DMS114 treated with DMSO at 0.1 percent for 48 hours (cell line): ENCODE results near the gene ASB15.
A peak's percentile ranks its signal among the peaks of the same experiment; 100 is the strongest.
"Not testable (repeated sequence)": the region's sequence is repeated elsewhere in the genome, so short reads cannot be mapped to it uniquely, and the experiment has no call there.

Experiments
- DNase-seq: peaks from one replicate; lab custom pipeline; 2025; ENCODE audit not compliant: unreplicated experiment; lab: John Stamatoyannopoulos, UW

ASB15 gene

GRCh38 chr7:123634011-123634573, 32.5 kb downstream of the ASB15 start:
- DNase-seq, result not testable (repeated sequence)

DNA sequence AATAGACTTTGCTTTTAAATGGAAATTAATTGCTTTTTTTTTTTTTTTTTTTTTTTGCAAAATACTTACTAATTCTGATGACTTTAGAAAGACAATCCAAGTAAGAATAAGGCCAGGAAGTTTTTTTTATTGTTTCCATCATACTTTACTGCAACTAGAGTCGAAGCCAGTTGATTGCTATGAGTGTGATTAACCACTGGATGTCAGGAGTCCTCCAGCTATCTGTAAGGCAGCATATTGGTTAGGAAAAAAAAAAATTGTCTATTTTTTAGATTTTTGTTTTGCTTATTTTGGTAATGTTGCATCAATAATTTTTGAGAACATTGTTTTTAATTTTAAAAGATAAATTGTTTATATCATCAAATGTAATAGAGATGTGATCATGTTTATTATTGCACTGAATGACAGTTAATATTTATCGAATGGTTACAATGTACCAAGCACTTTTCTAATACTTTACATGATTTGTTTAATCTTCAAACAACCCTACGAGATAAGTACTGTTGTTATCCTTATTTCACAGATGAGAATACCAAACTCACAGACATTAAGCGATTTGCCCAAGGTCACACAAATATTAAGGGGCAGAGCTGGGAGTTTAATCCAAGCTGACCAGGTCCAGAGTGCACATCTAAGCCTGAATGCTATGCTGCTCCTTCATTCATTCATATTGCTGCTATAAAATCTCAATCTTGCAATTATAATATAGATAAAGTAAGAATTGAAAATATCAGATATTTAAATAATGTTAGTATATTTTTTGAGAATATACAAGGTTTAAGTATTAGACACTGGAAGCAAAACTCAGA, 34.1 kb downstream of the ASB15 start:
- peak; percentile 45 for DNase-seq

DNA sequence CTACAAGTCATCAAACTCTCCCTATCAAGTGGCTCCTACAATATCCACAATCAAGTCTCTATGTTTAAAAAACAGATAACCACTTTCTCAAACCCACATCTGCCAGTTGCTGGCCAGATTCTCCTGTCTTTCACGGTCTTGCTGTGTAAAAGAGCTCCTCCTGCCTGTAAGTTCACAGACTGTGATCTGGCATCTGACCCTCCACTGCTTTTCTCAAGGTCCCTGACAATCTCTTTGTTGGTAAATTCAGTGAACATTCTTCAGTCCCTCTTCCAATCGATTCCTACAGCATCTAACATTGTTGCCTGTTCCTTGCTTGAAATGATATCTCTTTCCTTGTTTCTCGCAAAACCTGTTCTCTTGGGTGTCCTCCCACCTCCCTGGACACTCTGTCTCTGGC, 35.6 kb downstream of the ASB15 start:
- no peak for DNase-seq

DNA sequence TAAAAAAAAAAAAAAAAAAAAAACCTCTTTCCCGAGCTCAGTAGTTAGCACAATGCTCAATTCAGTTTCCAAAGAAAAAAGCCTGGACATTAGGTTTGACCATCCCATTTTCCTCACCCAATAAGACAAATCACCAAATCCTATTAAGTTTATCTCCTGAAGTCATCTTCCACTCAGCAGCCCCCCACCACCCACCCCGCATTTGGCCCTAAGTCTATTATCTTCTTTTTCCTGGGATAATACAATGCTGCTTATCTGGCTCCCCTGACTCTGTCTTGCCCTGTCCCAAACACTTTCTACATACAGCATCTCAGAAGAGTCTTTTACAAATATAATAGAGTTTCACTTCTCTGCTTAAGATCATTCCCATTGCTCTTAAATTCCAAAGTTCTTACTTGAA, 36.3 kb downstream of the ASB15 start:
- no peak for DNase-seq

GRCh38 chr7:123639631-123640030, 38.0 kb downstream of the ASB15 start:
- no peak for DNase-seq

DNA sequence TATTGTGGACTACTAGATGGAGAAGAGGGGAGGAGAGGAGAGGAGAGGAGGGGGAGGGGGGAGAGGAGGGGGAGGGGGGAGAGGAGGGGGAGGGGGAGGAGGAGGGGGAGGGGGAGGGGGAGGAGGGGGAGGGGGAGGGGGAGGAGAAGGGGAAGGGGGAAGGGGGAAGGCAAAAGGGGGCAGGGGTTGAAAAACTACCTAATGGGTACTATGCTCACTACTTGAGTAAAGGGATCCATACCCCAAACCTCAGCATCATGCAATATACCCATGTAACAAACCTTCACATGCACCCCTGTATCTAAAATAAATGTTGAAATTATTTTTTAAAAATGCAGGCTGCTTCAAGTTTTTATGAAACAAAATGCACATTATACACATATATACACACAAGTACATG, 39.0 kb downstream of the ASB15 start:
- DNase-seq, result no peak

GRCh38 chr7:123641901-123642300, 40.3 kb downstream of the ASB15 start:
- no peak for DNase-seq

GRCh38 chr7:123643495-123644441, 42.1 kb downstream of the ASB15 start:
- no peak for DNase-seq

GRCh38 chr7:123645516-123645915, 43.9 kb downstream of the ASB15 start:
- no peak for DNase-seq

DNA sequence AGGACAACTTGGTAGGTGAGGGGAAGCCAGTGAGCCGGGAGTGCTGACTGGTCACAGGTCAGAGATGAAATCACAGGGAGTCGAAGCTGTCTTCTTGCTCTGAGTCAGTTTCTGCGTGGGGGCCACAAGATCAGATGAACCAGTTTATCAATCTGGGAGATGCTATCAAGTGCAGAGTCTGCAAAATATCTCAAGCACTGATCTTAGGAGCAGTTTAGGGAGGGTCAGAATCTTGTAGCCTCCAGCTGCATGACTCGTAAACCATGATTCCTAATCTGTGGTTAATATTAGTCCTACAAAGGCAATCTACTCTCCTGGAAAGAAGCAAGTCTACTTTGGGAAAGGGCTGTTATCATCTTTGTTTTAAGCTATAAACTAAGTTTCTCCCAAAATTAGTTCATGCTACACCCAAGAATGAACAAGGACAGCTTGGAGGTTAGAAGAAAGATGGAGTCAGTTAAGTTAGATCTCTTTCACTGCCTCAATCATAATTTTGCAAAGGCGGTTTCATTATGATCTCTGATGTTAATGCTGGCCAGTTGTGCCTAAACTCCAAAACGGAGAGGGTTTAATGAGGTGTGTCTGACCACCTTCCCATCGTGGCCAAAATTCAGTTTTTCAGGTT, 45.6 kb downstream of the ASB15 start:
- no peak for DNase-seq

DNA sequence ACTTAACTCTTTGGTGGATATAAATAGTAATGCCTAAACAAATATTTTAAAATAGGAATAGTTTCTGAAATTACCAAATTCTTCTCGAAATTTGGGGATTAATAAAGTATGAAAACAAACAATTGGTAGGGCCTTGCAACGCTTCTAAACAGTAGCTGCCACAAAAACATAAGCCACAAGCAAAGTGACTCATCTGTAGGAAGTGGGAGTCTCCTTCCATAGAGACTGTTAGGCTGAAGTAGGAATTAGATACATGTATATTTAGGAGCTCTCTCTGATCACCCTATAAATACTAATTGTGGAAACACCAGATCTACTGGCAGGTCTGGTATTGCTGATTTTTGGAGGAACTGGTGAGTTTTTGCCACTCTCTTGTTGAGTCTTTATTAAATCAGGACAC, 48.3 kb downstream of the ASB15 start:
- DNase-seq, result no peak

DNA sequence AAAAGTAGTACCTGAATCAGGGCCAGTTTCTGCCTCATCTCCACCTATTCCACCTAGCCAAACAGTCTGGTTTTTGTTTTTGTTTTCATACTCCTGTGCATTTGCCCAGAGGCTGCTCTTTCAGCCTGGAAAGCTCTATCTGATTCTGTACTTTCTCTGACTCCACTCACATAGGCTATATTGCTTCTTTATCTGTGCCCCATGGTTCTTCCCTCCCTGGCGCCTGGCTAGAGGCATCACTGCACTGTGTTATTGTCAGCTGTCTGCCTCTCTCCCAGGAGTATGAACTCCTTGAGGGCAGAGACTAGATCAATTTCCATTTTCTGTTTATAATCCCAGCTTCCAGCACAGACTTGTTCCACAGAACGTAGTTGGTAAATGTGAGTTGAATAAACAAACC, 49.0 kb downstream of the ASB15 start:
- no peak for DNase-seq

DNA sequence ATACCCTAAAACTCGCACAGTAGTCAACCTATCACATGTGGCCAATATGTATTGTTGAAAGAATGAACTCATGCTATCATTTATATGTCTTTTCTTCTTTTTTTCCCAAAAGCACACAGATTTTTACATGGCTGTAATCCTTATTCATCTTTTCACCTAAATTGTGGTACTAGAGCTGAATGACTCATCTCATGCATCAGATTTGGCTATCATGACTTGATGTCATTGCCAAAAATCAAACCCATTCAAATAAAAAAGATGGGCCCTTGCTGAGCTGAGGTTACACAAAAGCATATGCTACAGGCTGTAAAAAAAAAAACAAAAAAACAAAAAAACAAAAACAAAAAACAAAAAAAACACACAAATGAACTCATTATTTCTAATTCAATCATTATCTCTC, 50.8 kb downstream of the ASB15 start:
- DNase-seq, result no peak

GRCh38 chr7:123653162-123653561, 51.5 kb downstream of the ASB15 start:
- no peak for DNase-seq

- no peak for DNase-seq
Observed at GRCh38 chr7:123655614-123656013, 54.0 kb downstream of the ASB15 start, which contains the start of gene LMOD2. Gene LMOD2 (plus strand): TSS chr7:123655866. CDS start chr7:123655964, 98 bp downstream.

DNA sequence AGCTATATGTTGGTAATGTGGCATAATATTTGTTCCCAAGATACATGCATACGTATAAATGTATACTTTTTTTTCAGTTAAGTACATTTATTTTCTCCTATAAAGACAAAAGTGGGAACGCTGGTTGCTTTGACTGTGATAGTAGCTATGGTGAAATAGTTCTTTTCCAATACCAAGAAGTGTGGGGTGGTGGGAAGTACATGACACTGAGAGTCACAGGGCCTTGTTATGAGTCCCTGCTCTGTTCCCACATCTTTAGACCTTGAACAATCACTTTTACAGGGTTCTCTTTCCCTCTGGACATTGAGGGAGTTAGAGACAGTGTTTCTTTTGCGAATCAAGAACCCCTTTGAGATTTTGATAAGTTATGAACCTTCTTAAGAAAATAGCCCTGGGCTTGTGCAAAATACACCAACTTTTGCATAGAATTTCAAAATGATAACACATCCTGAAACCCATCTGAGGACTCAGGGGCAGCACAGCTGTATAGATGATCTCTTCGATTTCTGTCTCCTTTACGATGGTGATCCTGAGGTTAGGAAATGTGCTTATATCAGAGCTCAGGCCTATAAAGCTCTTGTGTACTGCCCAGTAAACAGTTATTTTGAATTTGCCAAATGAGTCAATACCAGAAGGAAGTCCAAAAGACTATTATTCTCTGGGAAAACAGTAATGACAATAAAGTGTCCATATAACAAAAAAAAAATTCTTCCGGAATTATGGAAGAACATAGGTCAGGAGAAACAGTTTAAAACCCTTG, 55.1 kb downstream of the ASB15 start:
- no peak for DNase-seq

GRCh38 chr7:123657304-123657685, 55.7 kb downstream of the ASB15 start:
- DNase-seq, result no peak

GRCh38 chr7:123658023-123658422, 56.4 kb downstream of the ASB15 start:
- DNase-seq, result no peak

DNA sequence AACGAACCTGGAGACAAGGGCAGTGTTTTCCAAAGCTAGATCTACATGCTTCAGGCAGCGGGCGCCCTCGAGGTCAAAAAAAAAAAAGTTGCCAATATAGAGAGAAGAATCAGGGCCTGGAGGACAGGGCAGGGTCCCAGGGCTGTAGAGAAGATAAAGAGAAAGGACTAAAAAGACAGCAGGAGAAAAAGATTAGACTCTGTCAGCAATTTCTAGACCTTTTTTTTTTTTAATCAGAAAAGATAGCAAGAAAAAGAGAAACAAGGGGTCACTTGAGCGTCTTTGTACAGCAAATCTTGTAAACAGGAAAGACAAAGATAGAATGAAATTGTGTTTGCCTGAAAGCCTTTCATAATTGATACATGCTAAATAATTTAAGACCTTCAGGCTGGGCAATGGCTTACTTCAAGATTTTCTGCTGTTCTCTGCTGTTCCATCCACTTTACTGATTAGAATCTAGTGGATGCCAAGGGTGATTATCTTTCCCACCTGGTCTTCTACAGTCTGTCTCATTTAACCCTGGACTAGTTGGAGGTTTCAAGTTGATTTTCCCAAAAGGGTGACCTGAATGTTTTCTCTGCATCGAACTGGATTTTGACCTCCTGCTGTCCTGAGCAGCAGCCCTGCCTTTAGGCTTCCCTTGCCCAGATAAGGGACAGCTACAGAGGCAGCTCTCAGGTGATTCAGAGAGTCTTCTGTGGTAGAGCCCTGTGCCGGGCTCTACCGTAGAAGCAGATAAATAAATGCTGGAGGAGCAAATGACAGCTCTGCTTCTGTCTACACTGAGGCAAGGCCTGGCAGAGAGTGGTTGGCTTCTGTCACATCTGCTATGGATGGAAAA, 59.1 kb downstream of the ASB15 start:
- no peak for DNase-seq

DNA sequence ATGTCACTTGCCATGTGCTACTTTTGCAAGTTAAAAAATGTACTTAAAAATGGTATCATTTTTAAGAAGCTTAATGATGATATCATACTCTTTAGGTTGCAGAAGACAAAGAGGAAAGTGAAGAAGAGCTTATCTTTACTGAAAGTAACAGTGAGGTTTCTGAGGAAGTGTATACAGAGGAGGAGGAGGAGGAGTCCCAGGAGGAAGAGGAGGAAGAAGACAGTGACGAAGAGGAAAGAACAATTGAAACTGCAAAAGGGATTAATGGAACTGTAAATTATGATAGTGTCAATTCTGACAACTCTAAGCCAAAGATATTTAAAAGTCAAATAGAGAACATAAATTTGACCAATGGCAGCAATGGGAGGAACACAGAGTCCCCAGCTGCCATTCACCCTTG, 60.1 kb downstream of the ASB15 start:
- no peak for DNase-seq
